ENCODE data around the gene DNAH10.
A peak's percentile ranks its signal among the peaks of the same experiment; 100 is the strongest.

DNAH10 gene

DNA sequence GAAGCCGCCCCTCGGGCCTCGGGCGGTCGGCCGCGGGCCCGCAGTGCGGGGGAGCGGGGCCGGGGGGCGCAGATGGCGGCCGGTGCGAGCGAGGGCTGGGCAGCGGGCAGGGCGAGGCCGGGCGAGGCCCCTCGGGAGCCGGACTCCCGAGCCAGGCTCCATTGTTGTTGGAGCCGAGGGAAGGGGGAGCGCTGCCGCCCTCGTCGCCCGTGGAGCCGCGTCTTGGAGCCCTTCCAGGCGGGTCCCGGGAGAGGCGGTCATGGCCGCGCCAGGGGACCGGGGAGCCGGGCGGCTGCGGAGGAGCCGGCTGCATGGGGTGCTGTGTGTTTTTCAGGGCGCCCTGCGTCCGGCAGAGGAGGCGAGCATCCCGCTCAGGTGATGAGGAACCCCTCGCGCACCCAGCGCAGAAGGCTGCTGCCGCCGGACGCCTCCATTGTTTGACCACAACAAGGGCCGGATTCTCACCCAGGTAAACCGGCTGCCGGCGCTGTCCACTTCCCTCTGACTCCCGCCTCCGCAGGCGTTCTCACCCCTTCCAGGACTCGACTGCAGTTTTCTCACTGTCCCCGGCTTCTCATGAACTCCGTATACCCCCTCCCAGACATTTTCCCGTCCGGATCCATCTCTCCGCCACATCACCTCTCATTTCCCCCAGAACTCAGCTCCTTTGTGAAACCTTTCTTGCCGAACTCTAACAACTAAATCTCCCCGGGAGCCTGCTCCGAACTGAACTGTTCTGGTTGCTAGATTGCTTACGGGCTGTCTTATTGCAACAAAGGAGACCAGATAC is 211.6 kb downstream of the DNAH10 start:
- Histone ChIP-seq H3K4me3 (peak overlapping the region; percentile 94 to 99 (median 97)), H3K27ac (peak overlapping the region; percentile 53 to 88 (median 80); a peak in 21 of 22 replicates), H3K4me1 (peaks cover 13 to 33% (median 24%) of the 10 kb centered on the region in 10 experiments), H3K27me3 (peaks cover 0 to 15% (median 9%) of the 10 kb centered on the region in 11 experiments; a peak in 10 of 22 replicates), H3K9ac (peak overlapping the region; percentile 84 to 94 (median 89)), H3K36me3 (peaks cover 17 to 36% (median 27%) of the 10 kb centered on the region in 11 experiments; a peak in 21 of 22 replicates), H3K4me2 (peak overlapping the region; percentile 85 to 98 (median 94)), H4K20me1 (peaks cover 0 to 68% (median 22%) of the 10 kb centered on the region in 11 experiments; a peak in 15 of 22 replicates), H3K9me3 (replicated peaks in 1 of 11) (no peaks in the 10 kb centered on the region)
- TF ChIP-seq Cebpa-rat (IDR thresholded peaks at IDR 0.05) = no peak

GRCh38 chr12:123976227-123976826 is 214.2 kb downstream of the DNAH10 start:
- no peaks in the 10 kb centered on the region for H3K9me3 ChIP-seq (replicated peaks in 1 of 11)
- H3K4me2 ChIP-seq = no peak overlapping the region
- peaks cover 20 to 58% (median 38%) of the 10 kb centered on the region in 11 experiments; a peak in 21 of 22 replicates for H3K36me3 ChIP-seq
- H3K27ac ChIP-seq = no peak overlapping the region
- H4K20me1 ChIP-seq = peaks cover 0 to 55% (median 23%) of the 10 kb centered on the region in 11 experiments; a peak in 14 of 22 replicates
- no peak for TF ChIP-seq Cebpa-rat (IDR thresholded peaks at IDR 0.05)
- no peak overlapping the region for H3K4me3 ChIP-seq
- peaks cover 0 to 12% (median 8%) of the 10 kb centered on the region in 11 experiments; a peak in 10 of 22 replicates for H3K27me3 ChIP-seq
- H3K4me1 ChIP-seq = peaks cover 11 to 27% (median 19%) of the 10 kb centered on the region in 10 experiments
- no peak overlapping the region for H3K9ac ChIP-seq

DNA sequence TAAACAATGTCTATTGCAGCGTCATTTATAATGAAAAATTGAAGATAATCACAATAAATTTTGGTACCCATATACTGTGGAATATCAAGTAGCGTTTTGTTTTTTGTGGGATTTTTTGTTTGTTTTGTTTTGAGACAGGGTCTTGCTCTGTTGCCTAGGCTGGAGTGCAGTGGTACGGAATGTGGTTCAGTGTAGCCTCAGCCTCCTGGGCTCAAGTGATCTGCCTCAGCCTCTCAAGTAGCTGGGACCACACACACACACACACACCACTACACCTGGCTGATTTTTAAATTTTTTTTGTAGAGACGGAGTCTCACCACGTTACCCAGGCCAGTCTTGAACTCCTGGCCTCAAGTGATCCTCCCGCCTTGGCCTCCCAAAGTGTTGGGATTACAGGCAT is 217.5 kb downstream of the DNAH10 start:
- no peak for TF ChIP-seq Cebpa-rat (IDR thresholded peaks at IDR 0.05)
- Histone ChIP-seq H3K9me3 (replicated peaks in 1 of 11) (no peaks in the 10 kb centered on the region), H3K36me3 (peaks cover 23 to 75% (median 52%) of the 10 kb centered on the region in 11 experiments; a peak in 21 of 22 replicates), H3K27me3 (no peaks in the 10 kb centered on the region), H3K4me1 (peaks cover 5 to 11% (median 10%) of the 10 kb centered on the region in 10 experiments), H3K4me2 (no peak overlapping the region), H3K9ac (no peak overlapping the region), H3K4me3 (no peak overlapping the region), H4K20me1 (peaks cover 21 to 66% (median 48%) of the 10 kb centered on the region in 11 experiments; a peak in 20 of 22 replicates), H3K27ac (no peak overlapping the region)

GRCh38 chr12:123982269-123982668 is 220.2 kb downstream of the DNAH10 start:
- TF ChIP-seq Cebpa-rat (IDR thresholded peaks at IDR 0.05) = no peak
- no peaks in the 10 kb centered on the region for H3K9me3 ChIP-seq (replicated peaks in 1 of 11)
- no peaks in the 10 kb centered on the region for H3K27me3 ChIP-seq
- H4K20me1 ChIP-seq = peaks cover 39 to 69% (median 56%) of the 10 kb centered on the region in 11 experiments; a peak in 21 of 22 replicates
- H3K36me3 ChIP-seq = peaks cover 6 to 53% (median 40%) of the 10 kb centered on the region in 11 experiments; a peak in 20 of 22 replicates
- peaks cover 13 to 26% (median 18%) of the 10 kb centered on the region in 10 experiments for H3K4me1 ChIP-seq
- no peak overlapping the region for H3K4me2 ChIP-seq
- no peak overlapping the region for H3K9ac ChIP-seq
- no peak overlapping the region for H3K27ac ChIP-seq
- no peak overlapping the region for H3K4me3 ChIP-seq

GRCh38 chr12:123983822-123984485 is 221.9 kb downstream of the DNAH10 start:
- no peak for TF ChIP-seq Cebpa-rat (IDR thresholded peaks at IDR 0.05)
- no peaks in the 10 kb centered on the region for H3K9me3 ChIP-seq (replicated peaks in 1 of 11)
- peak overlapping the region in 1 of 11 experiments; percentile 39; a peak in 1 of 22 replicates for H3K9ac ChIP-seq
- H3K4me3 ChIP-seq = no peak overlapping the region
- H3K27me3 ChIP-seq = no peaks in the 10 kb centered on the region
- peaks cover 16 to 28% (median 25%) of the 10 kb centered on the region in 10 experiments for H3K4me1 ChIP-seq
- H3K27ac ChIP-seq = no peak overlapping the region
- peaks cover 11 to 55% (median 41%) of the 10 kb centered on the region in 11 experiments for H3K36me3 ChIP-seq
- no peak overlapping the region for H3K4me2 ChIP-seq
- peaks cover 39 to 79% (median 61%) of the 10 kb centered on the region in 11 experiments; a peak in 21 of 22 replicates for H4K20me1 ChIP-seq

GRCh38 chr12:123984903-123985302 is 222.8 kb downstream of the DNAH10 start:
- Histone ChIP-seq H3K4me1 (peaks cover 26 to 36% (median 34%) of the 10 kb centered on the region in 10 experiments), H3K36me3 (peaks cover 16 to 58% (median 46%) of the 10 kb centered on the region in 11 experiments), H3K4me3 (no peak overlapping the region), H4K20me1 (peaks cover 42 to 88% (median 61%) of the 10 kb centered on the region in 11 experiments; a peak in 21 of 22 replicates), H3K27me3 (no peaks in the 10 kb centered on the region), H3K9me3 (replicated peaks in 1 of 11) (no peaks in the 10 kb centered on the region), H3K4me2 (no peak overlapping the region), H3K9ac (peak overlapping the region in 1 of 11 experiments; percentile 19; a peak in 2 of 22 replicates), H3K27ac (no peak overlapping the region)
- no peak for TF ChIP-seq Cebpa-rat (IDR thresholded peaks at IDR 0.05)

All from BLaER1 treated with 17β-estradiol and CSF1 and Interleukin-3, amounts not matched to agents 10 nM and 100 nM (cell line).